Stimulated activated CD8-positive, alpha-beta memory T cell treated with anti-CD3 and anti-CD28 coated beads, Interleukin-15, amount 100 ng/mL, for 48 hours (primary cell): ENCODE data around the gene BRAT1.

Experiments
- DNase-seq, 2 donors: peaks; one replicate each; pipeline ENCODE4 v3.0.0-alpha.2; 2020; ENCODE audit warnings: low read depth in 2 of 2

The BRAT1 gene

DNA sequence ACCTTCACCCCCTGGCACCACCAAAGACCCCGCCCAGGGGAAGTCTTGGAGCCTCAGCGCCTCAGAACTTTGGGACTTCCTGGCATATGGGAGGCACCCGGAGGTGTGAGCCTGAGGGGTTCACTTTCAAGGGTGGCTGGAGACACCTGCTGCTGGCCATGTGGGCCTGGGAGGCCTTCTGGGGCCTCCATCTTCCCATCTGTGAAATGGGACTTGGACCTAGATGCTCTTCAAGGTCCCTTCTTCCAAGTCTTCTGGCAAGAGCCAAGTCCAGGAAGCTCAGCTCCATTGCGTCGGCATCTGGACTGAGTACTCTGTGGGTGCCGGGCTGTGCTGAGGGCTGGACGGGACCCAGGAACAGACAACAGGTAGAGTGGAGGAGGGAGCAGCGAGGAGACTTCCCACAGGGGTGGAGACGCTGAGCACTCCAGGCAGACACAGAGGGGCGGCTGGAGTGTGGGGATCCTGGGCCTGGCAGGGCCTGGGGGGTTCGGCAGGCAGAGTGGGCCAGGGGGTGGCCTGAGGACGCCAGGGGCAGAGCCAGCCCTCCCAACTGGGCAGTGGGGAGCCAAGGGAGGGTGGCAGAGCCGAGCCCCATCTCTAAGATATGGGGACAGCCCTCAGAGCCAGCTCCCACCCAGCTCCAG lies 45.1 kb downstream of the BRAT1 start:
- DNase-seq = no peak

DNA sequence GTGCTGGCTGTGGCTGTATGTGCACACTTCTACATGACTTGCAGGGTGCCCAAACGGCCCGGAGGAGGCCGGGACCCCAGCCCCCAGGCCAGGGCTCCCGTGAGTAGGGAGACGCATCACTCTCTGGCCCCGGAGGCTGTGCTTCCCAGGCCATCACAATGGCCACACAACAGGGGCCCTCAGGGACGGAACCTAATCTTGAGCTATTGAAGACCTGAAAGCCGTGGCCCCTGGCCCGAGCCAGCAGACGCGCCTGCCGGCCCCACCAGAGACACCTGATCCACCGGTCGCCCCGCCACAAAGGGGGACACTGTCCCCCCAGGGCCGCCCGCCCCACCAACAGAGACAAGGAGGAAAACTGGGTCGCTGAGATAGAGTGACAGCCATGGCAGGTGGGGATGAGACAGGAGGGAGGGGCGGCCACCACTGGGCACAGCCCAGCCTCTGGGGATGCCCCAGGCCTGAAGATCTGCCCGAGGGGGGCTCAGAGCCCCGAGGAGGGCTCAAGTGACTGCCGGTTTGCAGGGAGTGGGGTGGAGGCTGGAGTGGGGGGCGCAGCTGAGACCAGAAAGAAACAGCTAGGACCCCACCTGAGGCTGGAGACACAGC lies 45.9 kb downstream of the BRAT1 start:
- DNase-seq = no peak

- DNase-seq = no peak
Observed at GRCh38 chr7:2508327-2509215, 46.8 kb downstream of the BRAT1 start.

DNA sequence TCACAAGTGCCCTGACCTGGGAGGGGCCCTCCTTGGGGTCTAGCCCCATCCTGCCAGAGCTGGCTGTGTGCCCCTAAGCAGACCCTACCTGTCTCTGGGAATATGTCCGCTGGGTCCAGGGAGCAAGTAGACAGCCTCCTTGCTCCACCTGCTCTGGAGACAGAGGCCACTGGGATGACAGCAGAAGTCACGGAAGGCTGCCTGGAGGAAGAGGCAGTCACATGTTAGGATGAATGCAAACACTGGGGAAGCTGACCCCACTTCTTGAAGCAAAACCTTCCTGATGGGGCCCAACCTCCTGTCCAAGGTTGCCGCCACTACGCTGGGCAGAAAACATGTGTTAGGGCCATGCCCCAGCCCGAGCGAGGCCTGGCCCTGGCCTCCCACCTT lies 47.4 kb downstream of the BRAT1 start:
- DNase-seq = no peak

- DNase-seq = no peak
Observed at GRCh38 chr7:2507208-2507916, 48.0 kb downstream of the BRAT1 start.

GRCh38 chr7:2505401-2505800 lies 49.9 kb downstream of the BRAT1 start:
- no peak for DNase-seq

GRCh38 chr7:2504889-2505375 lies 50.4 kb downstream of the BRAT1 start:
- no peak for DNase-seq

- DNase-seq = no peak
Observed at GRCh38 chr7:2504128-2504888, 51.0 kb downstream of the BRAT1 start.

DNA sequence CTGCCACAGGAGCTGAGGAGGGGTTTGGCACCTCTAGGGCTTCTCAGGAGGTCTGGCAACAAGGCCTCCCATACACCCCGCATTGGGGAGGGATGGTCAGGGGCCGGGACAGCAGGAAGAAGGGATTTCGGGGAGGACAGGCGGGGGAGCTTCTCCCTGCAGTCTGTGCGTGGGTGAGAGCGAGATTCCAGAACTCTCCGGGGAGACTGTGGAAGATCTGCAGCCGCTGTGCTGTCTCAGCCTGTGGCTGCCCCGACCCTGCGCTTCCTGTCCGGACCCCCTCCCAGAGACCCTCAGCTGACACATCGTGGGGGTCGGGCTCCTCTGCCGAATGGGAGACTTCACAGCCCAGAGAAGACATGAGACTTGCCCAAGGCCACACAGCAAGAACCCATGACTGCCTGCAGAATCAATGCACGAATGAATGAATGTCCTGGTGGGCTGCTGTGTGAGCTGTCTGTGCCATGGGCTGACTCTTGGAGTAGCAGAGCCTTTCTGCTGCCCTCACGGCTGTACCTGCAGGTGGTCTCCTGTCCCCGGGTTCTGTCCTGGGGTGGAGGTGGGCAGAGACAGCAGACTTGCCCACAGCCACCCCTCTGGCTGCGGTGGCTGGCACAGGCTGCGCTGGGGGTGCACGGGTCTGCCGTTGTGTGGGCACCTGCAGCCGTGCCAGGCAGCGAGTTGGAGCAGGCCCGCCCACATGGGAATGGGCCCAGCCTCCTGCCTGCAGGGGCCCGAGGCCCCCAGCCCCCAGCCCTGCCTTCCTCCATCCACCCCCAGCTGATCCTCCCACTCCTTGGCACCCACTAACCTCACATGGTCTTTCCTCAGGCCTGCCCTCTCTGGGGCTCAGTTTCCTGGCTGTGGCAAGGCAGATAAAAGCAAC lies 52.0 kb downstream of the BRAT1 start:
- no peak for DNase-seq

- DNase-seq = no peak
Observed at GRCh38 chr7:2502647-2502966, 52.7 kb downstream of the BRAT1 start.

- DNase-seq = no peak
Observed at GRCh38 chr7:2501947-2502646, 53.2 kb downstream of the BRAT1 start.

- DNase-seq = no peak
Observed at GRCh38 chr7:2500701-2501100, 54.6 kb downstream of the BRAT1 start.

GRCh38 chr7:2499719-2500430 lies 55.4 kb downstream of the BRAT1 start:
- DNase-seq = no peak

GRCh38 chr7:2499181-2499580 lies 56.1 kb downstream of the BRAT1 start:
- DNase-seq = no peak

GRCh38 chr7:2498708-2499107 lies 56.6 kb downstream of the BRAT1 start:
- no peak for DNase-seq

DNA sequence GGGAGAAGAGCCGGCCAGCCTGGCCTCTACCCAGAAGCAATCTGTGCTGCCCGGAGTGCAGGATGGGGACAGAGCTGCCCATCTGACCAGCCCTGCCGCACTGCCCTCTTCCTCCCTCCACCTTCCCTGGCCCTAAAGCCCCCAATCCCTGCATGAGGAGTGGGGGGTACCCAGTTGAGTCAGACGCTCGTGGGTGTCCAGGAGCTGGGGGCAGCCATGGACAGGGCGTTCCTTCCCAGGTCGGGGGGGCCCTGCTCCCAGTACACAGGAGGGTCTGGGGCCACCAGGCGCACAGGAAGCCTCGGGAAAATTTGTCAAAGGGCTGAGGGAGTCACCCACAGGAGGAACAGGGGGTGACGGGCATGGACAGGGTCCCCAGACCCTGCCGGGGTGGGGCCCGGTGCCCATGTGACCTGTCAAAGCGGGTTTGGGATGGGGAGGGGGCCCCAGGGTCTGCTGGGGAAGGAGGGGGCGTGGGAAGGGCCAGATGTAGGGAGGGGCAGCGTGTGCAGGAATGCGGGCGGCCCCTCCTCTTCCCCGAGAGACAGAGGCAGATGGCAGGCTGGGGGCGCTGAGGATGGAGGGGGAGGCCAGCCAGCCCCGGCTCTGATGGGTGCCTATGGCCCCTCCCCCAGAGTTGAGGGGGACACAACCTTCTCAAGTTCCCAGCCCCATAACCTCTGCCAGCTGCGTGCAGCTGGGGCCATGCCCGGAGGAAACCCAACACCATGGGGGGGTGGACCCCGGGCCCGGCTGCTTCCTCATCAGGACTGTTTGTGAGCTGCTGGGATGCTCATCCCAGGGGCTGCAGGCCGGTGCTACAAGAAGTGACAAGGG lies 57.6 kb downstream of the BRAT1 start:
- no peak for DNase-seq

GRCh38 chr7:2497065-2497464 lies 58.3 kb downstream of the BRAT1 start:
- no peak for DNase-seq

GRCh38 chr7:2496375-2496774 lies 58.9 kb downstream of the BRAT1 start:
- DNase-seq = no peak
